HepG2 (cell line): ENCODE results near the gene FFAR2. TPM values are rescaled to one million over a fixed set of nuclear protein-coding genes. Genes with fewer than 3 reads are reported as not detected.

Source experiments
- ATAC-seq: fragments of 200-7000 bp; cut with Tn5 transposase; 3 replicates; pipeline ENCODE4 v1.9.1; 2020; ENCODE audit warnings: mild to moderate bottlenecking, moderate library complexity
- BruUV-seq: library from RNA; stranded (reverse); fragments of 400-500 nt; replicated peaks from 2 replicates; lab custom pipeline; 2021; lab: Mats Ljungman, UMichigan
- CTCF ChIA-PET: fragments of 300-600 bp; formaldehyde crosslinking; extraction: SDS; loops from one replicate; lab custom pipeline; 2021; ENCODE audit warnings: low total read pairs, inconsistent platforms, low intra/inter-chr PET ratio; lab: Yijun Ruan, JAX
- POLR2A ChIA-PET: fragments of 350-600 bp; sonication (Branson Sonifier 250); formaldehyde crosslinking; loops from one replicate; lab custom pipeline; 2020; ENCODE audit warnings: antibody characterized with exemption, inconsistent platforms; lab: Yijun Ruan, JAX
- DNase-seq: peaks from one replicate; pipeline ENCODE4 v3.0.0-alpha.2; 2015; ENCODE audit warnings: low spot score
- FAIRE-seq: peaks from 3 replicates; lab custom pipeline; 2011; peaks lifted over from hg19 to GRCh38; lab: Jason Lieb, UNC
- H2AFZ ChIP-seq: one replicate; pipeline ENCODE4 v1.6.1; 2011; ENCODE audit warnings: low read length, inconsistent platforms
- H3K27ac ChIP-seq: fragments of 300-600 bp; 3 replicates; pipeline ENCODE4 v1.8.0; 2011; ENCODE audit warnings: mixed run types, mild to moderate bottlenecking, mixed read lengths, low read length, inconsistent platforms; ENCODE audit not compliant: insufficient read depth; ENCODE audit errors: extremely low read length
- H3K27me3 ChIP-seq, 2 experiments: fragments of 200-600 bp in 1 of 2; 2 replicates in 1 of 2; 3 replicates in 1 of 2; pipeline versions ENCODE4 v1.6.0 to v1.8.0; 2011; ENCODE audit warnings: low read length in 2 of 2, mild to moderate bottlenecking in 2 of 2, moderate library complexity in 2 of 2, inconsistent platforms in 1 of 2; ENCODE audit not compliant: insufficient read depth in 2 of 2, control insufficient read depth in 1 of 2
- H3K36me3 ChIP-seq, 2 experiments: fragments of 200-600 bp in 1 of 2; replicated peaks in 1 of 2; 2 replicates in 1 of 2; 3 replicates in 1 of 2; pipeline versions ENCODE4 v1.5.1 to v1.8.0; 2011; ENCODE audit warnings: low read length in 2 of 2, inconsistent platforms in 1 of 2; ENCODE audit not compliant: insufficient read depth in 2 of 2, control insufficient read depth in 1 of 2
- H3K4me1 ChIP-seq: 2 replicates; pipeline ENCODE4 v1.5.1; 2012; ENCODE audit warnings: low read length, inconsistent platforms; ENCODE audit not compliant: insufficient read depth
- H3K4me2 ChIP-seq: 2 replicates; pipeline ENCODE4 v1.6.0; 2011; ENCODE audit warnings: low read depth, low read length, inconsistent platforms
- H3K4me3 ChIP-seq, 3 experiments: fragments of 200-600 bp in 1 of 3; sonication (generic), shearing (Covaris generic) in 1 of 3; replicated peaks in 1 of 3; 2 replicates each; pipeline ENCODE4 v1.5.1; 2011 to 2016; ENCODE audit warnings: low read length in 3 of 3, inconsistent platforms in 2 of 3, low read depth in 2 of 3, mild to moderate bottlenecking in 2 of 3, control low read depth in 1 of 3, mixed read lengths in 1 of 3; ENCODE audit not compliant: insufficient read depth in 1 of 3
- H3K79me2 ChIP-seq: one replicate; pipeline ENCODE4 v1.6.1; 2011; ENCODE audit warnings: low read length, inconsistent platforms; ENCODE audit not compliant: insufficient read depth
- H3K9ac ChIP-seq: 2 replicates; pipeline ENCODE4 v1.6.0; 2011; ENCODE audit warnings: mild to moderate bottlenecking, low read depth, low read length, inconsistent platforms; ENCODE audit not compliant: insufficient read depth
- H3K9me3 ChIP-seq: 2 replicates; pipeline ENCODE4 v1.5.1; 2012; ENCODE audit warnings: mild to moderate bottlenecking, low read length
- H4K20me1 ChIP-seq: 2 replicates; pipeline ENCODE4 v1.6.0; 2011; ENCODE audit warnings: inconsistent platforms, mild to moderate bottlenecking, low read length, moderate library complexity; ENCODE audit not compliant: insufficient read depth
- CTCF ChIP-seq: sonication (generic); formaldehyde crosslinking; IDR thresholded peaks from 2 replicates; pipeline ENCODE4 v1.5.0; 2020; ENCODE audit warnings: mild to moderate bottlenecking, missing genetic modification reagents, moderate library complexity
- HDAC1 ChIP-seq: sonication (generic); formaldehyde crosslinking; IDR thresholded peaks from 2 replicates; pipeline ENCODE4 v1.5.1; 2020; ENCODE audit warnings: mild to moderate bottlenecking, missing genetic modification reagents
- SIX1 ChIP-seq: sonication (generic); formaldehyde crosslinking; IDR thresholded peaks from 2 replicates; pipeline ENCODE4 v1.4.0; 2020; ENCODE audit warnings: missing genetic modification reagents, borderline replicate concordance
- ZNF317 ChIP-seq: sonication (generic); formaldehyde crosslinking; IDR thresholded peaks from 2 replicates; pipeline ENCODE4 v1.5.0; 2020; ENCODE audit warnings: mild to moderate bottlenecking, missing genetic modification reagents
- WGBS: methylation state at CpG from one replicate; pipeline ENCODE4 v1.1.6; 2017; ENCODE audit warnings: low lambda C conversion rate; 5-methylcytosine and 5-hydroxymethylcytosine counted together
- in situ Hi-C: cut with HindIII; loops from 2 replicates; pipeline ENCODE4 v1.10.0; 2017; ENCODE audit warnings: low pct_unique_long_range_greater_than_20kb; ENCODE audit not compliant: extremely low pct_ligation_motif_present
- intact Hi-C: fragments of 100-400 bp; cut with micrococcal nuclease; formaldehyde crosslinking; loops from one replicate; pipeline ENCODE4 v1.10.0; 2022; ENCODE audit not compliant: unreplicated experiment
- polyA plus RNA-seq, 8 experiments: library from polyadenylated mRNA; depleted of rRNA in 3 of 8; stranded (reverse) in 7 of 8; unstranded in 1 of 8; fragments of >200 nt; fragmentation: Illumina TruSeq in 4 of 8; extraction: Trizol in 4 of 8; gene quantifications; 2 replicates each; pipeline versions ENCODE4 v1.2.1 to v1.2.3, GENCODE V29; 2011 to 2016; ENCODE audit warnings: low read depth in 4 of 8, missing spikeins in 1 of 8, mixed read lengths in 1 of 8; ENCODE audit not compliant: insufficient read depth in 1 of 8
- total RNA-seq, 5 experiments: library from RNA; depleted of rRNA; stranded (reverse); fragments of >200 nt; fragmentation: Illumina TruSeq; extraction: Trizol; gene quantifications; 2 replicates each; pipeline ENCODE4 v1.2.3, GENCODE V29; 2016; ENCODE audit warnings: low read depth in 1 of 5

The FFAR2 gene
- total and polyA plus RNA-seq, 2 of the 13 experiments (the other 11 are each of a cell fraction or from before 2014, with no cell fraction given), result 0.12 TPM; not detected in 1

- no peaks in the 10 kb centered on the region for H3K27me3 ChIP-seq
- H4K20me1 ChIP-seq, result no peaks in the 10 kb centered on the region
- ATAC-seq (no peak), DNase-seq (no peak), FAIRE-seq (no peak)
- H3K79me2 ChIP-seq, result no peaks in the 10 kb centered on the region
- H3K4me3 ChIP-seq, result no peak overlapping the region
- CTCF ChIA-PET, result no interaction called here
- POLR2A ChIA-PET, result no interaction called here
- H3K4me2 ChIP-seq, result no peak overlapping the region
- TF ChIP-seq SIX1 (CRISPR knock-in tag) (no peak), CTCF (CRISPR knock-in tag) (peak; percentile 32)
- no peak overlapping the region for H3K9ac ChIP-seq
- no TSS peak for BruUV-seq
- in situ Hi-C loops (no loop called here), intact Hi-C loops (no loop called here)
- H3K9me3 ChIP-seq, result no peaks in the 10 kb centered on the region
- 56% methylated on average over 4 of the region's 4 CpGs for WGBS
- H2AFZ ChIP-seq, result no peak overlapping the region
- H3K36me3 ChIP-seq, result no peaks in the 10 kb centered on the region
- no peak overlapping the region for H3K27ac ChIP-seq
- peaks cover 27% of the 10 kb centered on the region for H3K4me1 ChIP-seq
Observed at GRCh38 chr19:35476149-35476548, 28.1 kb downstream of the FFAR2 start.

- Histone ChIP-seq H3K36me3 (no peaks in the 10 kb centered on the region), H4K20me1 (no peaks in the 10 kb centered on the region), H3K27me3 (no peaks in the 10 kb centered on the region), H3K9me3 (no peaks in the 10 kb centered on the region), H3K79me2 (no peaks in the 10 kb centered on the region), H3K9ac (no peak overlapping the region), H2AFZ (no peak overlapping the region), H3K27ac (no peak overlapping the region), H3K4me2 (no peak overlapping the region), H3K4me1 (peaks cover 11% of the 10 kb centered on the region), H3K4me3 (no peak overlapping the region)
- 62% methylated on average over 21 of the region's 21 CpGs for WGBS
- intact Hi-C loops (no loop called here), in situ Hi-C loops (no loop called here)
- DNase-seq, result no peak
- no peak for FAIRE-seq
- CTCF ChIA-PET, result no interaction called here
- no TSS peak for BruUV-seq
- ATAC-seq, result no peak
- POLR2A ChIA-PET, result interaction anchor here (0.6 kb wide), 1 partner anchor 169 kb away, joined by 4 read pairs; no protein-coding TSS in a partner anchor
- TF ChIP-seq ZNF317 (no peak), HDAC1 (CRISPR knock-in tag) (no peak), CTCF (CRISPR knock-in tag) (0 out of 2 replicates have a peak, but pooled peaks have one; percentile 4)
Observed at GRCh38 chr19:35478794-35479677, 31.0 kb downstream of the FFAR2 start.
